ENCODE data around the gene FAM193A.

The FAM193A gene

GRCh38 chr4:2691313-2691712, 154.9 kb downstream of the FAM193A start:
- no peak for TF ChIP-seq CTCF (conservative IDR thresholded peaks at IDR 0.05)
- no peak overlapping the region for H3K27ac ChIP-seq

- TF ChIP-seq CTCF (conservative IDR thresholded peaks at IDR 0.05): no peak
- H3K27ac ChIP-seq: no peak overlapping the region
Observed at GRCh38 chr4:2691952-2692435, 155.5 kb downstream of the FAM193A start.

- no peak for TF ChIP-seq CTCF (conservative IDR thresholded peaks at IDR 0.05)
- no peak overlapping the region for H3K27ac ChIP-seq
Observed at GRCh38 chr4:2694691-2695090, 158.2 kb downstream of the FAM193A start.

GRCh38 chr4:2695346-2696060, 159.1 kb downstream of the FAM193A start:
- no peak for TF ChIP-seq CTCF (conservative IDR thresholded peaks at IDR 0.05)
- no peak overlapping the region for H3K27ac ChIP-seq

- H3K27ac ChIP-seq: no peak overlapping the region
Observed at GRCh38 chr4:2696423-2696822, 160.0 kb downstream of the FAM193A start.

GRCh38 chr4:2697995-2698414, 161.6 kb downstream of the FAM193A start:
- H3K27ac ChIP-seq: no peak overlapping the region
- no peak for TF ChIP-seq CTCF (conservative IDR thresholded peaks at IDR 0.05)

More at GRCh38 chr4:2696423-2696822, 160.0 kb downstream of the FAM193A start:
- TF ChIP-seq CTCF (conservative IDR thresholded peaks at IDR 0.05): no peak

GRCh38 chr4:2698504-2698903, 162.1 kb downstream of the FAM193A start:
- H3K27ac ChIP-seq: no peak overlapping the region
- TF ChIP-seq CTCF (conservative IDR thresholded peaks at IDR 0.05): no peak
